Astrocyte (in vitro differentiated cells and primary cell): ENCODE data around the gene TTF2.

Experiments used
- EZH2 ChIP-seq: IDR thresholded peaks from 2 replicates; pipeline ENCODE4 v1.6.1; 2012; ENCODE audit warnings: mild to moderate bottlenecking, low read length, inconsistent platforms; ENCODE audit not compliant: insufficient read depth
- TF ChIP-seq, protein P1 (sequence below): IDR thresholded peaks from 2 replicates; pipeline ENCODE4 v1.5.1; 2011; ENCODE audit warnings: low read depth, mild to moderate bottlenecking, inconsistent platforms, low read length, moderate library complexity; ENCODE audit not compliant: insufficient read depth

GRCh38 chr1:117036018-117036461 is 24.1 kb upstream of the TTF2 start:
- TF ChIP-seq, protein P1, sequence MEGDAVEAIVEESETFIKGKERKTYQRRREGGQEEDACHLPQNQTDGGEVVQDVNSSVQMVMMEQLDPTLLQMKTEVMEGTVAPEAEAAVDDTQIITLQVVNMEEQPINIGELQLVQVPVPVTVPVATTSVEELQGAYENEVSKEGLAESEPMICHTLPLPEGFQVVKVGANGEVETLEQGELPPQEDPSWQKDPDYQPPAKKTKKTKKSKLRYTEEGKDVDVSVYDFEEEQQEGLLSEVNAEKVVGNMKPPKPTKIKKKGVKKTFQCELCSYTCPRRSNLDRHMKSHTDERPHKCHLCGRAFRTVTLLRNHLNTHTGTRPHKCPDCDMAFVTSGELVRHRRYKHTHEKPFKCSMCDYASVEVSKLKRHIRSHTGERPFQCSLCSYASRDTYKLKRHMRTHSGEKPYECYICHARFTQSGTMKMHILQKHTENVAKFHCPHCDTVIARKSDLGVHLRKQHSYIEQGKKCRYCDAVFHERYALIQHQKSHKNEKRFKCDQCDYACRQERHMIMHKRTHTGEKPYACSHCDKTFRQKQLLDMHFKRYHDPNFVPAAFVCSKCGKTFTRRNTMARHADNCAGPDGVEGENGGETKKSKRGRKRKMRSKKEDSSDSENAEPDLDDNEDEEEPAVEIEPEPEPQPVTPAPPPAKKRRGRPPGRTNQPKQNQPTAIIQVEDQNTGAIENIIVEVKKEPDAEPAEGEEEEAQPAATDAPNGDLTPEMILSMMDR: no peak
- no peak for TF ChIP-seq EZH2
